Nephron progenitor cell (in vitro differentiated cells): ENCODE measurements around the gene RAPGEF2.

ENCODE experiments used
- DNase-seq: peaks from one replicate; pipeline ENCODE4 v3.0.0; 2021
- H3K27ac Mint-ChIP-seq: 2 replicates; pipeline ENCODE4 v1.8.0; 2021; ENCODE audit warnings: mild to moderate bottlenecking, moderate library complexity, mixed read lengths
- H3K27me3 Mint-ChIP-seq: 2 replicates; pipeline ENCODE4 v1.8.0; 2021; ENCODE audit warnings: mild to moderate bottlenecking, low read depth, mixed read lengths; ENCODE audit not compliant: poor library complexity
- H3K36me3 Mint-ChIP-seq: 2 replicates; pipeline ENCODE4 v1.8.0; 2021; ENCODE audit warnings: low read depth, mixed read lengths
- H3K4me1 Mint-ChIP-seq: 2 replicates; pipeline ENCODE4 v1.8.0; 2021; ENCODE audit warnings: mixed read lengths
- H3K4me3 Mint-ChIP-seq: 2 replicates; pipeline ENCODE4 v1.8.0; 2021; ENCODE audit warnings: mild to moderate bottlenecking, moderate library complexity, mixed read lengths
- H3K9me3 Mint-ChIP-seq: 2 replicates; pipeline ENCODE4 v1.8.0; 2021; ENCODE audit warnings: mild to moderate bottlenecking, moderate library complexity, mixed read lengths
- CTCF ChIP-seq: fragments of 200-600 bp; sonication (generic); IDR thresholded peaks from 2 replicates; pipeline ENCODE4 v1.5.0; 2021; ENCODE audit warnings: antibody characterized with exemption

RAPGEF2 gene

GRCh38 chr4:159143687-159144086, 40.8 kb downstream of the RAPGEF2 start:
- Mint-ChIP-seq H3K4me3 (no peak overlapping the region), H3K27ac (no peak overlapping the region), H3K4me1 (peaks cover 14% of the 10 kb centered on the region), H3K27me3 (no peaks in the 10 kb centered on the region), H3K36me3 (no peaks in the 10 kb centered on the region), H3K9me3 (no peaks in the 10 kb centered on the region)
- no peak for TF ChIP-seq CTCF
- no peak for DNase-seq

- Mint-ChIP-seq H3K27ac (no peak overlapping the region), H3K4me1 (peaks cover 14% of the 10 kb centered on the region), H3K36me3 (no peaks in the 10 kb centered on the region), H3K27me3 (no peaks in the 10 kb centered on the region), H3K9me3 (no peaks in the 10 kb centered on the region), H3K4me3 (no peak overlapping the region)
- TF ChIP-seq CTCF, result no peak
- DNase-seq, result no peak
These were observed 41.3 kb downstream of the RAPGEF2 start for GRCh38 chr4:159144112-159144694.

- Mint-ChIP-seq H3K27ac (no peak overlapping the region), H3K4me3 (no peak overlapping the region), H3K4me1 (peaks cover 20% of the 10 kb centered on the region), H3K27me3 (no peaks in the 10 kb centered on the region), H3K36me3 (no peaks in the 10 kb centered on the region), H3K9me3 (no peaks in the 10 kb centered on the region)
- TF ChIP-seq CTCF, result no peak
- DNase-seq, result no peak
These were observed 42.6 kb downstream of the RAPGEF2 start for GRCh38 chr4:159145318-159145991.

GRCh38 chr4:159145992-159146330, 43.1 kb downstream of the RAPGEF2 start:
- H3K4me3 Mint-ChIP-seq, result no peak overlapping the region
- peaks cover 23% of the 10 kb centered on the region for H3K4me1 Mint-ChIP-seq
- H3K27me3 Mint-ChIP-seq, result no peaks in the 10 kb centered on the region
- no peaks in the 10 kb centered on the region for H3K9me3 Mint-ChIP-seq
- no peak overlapping the region for H3K27ac Mint-ChIP-seq
- TF ChIP-seq CTCF, result no peak
- no peak for DNase-seq
- no peaks in the 10 kb centered on the region for H3K36me3 Mint-ChIP-seq

GRCh38 chr4:159146488-159146887, 43.6 kb downstream of the RAPGEF2 start:
- DNase-seq, result no peak
- peaks cover 2% of the 10 kb centered on the region for H3K36me3 Mint-ChIP-seq
- H3K4me3 Mint-ChIP-seq, result no peak overlapping the region
- H3K4me1 Mint-ChIP-seq, result peaks cover 27% of the 10 kb centered on the region
- no peaks in the 10 kb centered on the region for H3K9me3 Mint-ChIP-seq
- H3K27me3 Mint-ChIP-seq, result no peaks in the 10 kb centered on the region
- TF ChIP-seq CTCF, result no peak
- H3K27ac Mint-ChIP-seq, result no peak overlapping the region

- Mint-ChIP-seq H3K27me3 (no peaks in the 10 kb centered on the region), H3K9me3 (no peaks in the 10 kb centered on the region), H3K27ac (no peak overlapping the region), H3K4me1 (peaks cover 31% of the 10 kb centered on the region), H3K36me3 (peaks cover 6% of the 10 kb centered on the region), H3K4me3 (no peak overlapping the region)
- DNase-seq, result no peak
- no peak for TF ChIP-seq CTCF
These were observed 45.6 kb downstream of the RAPGEF2 start for GRCh38 chr4:159148441-159148840.
